Karpas-422 (cell line): ENCODE data around the gene RNF126. TPM values are rescaled to one million over a fixed set of nuclear protein-coding genes. Genes with fewer than 3 reads are reported as not detected.

Source experiments
- DNase-seq: peaks from one replicate; pipeline ENCODE4 v3.0.0-alpha.2; 2015
- H2AFZ ChIP-seq: fragments of 200-600 bp; sonication (generic); 2 replicates; pipeline ENCODE4 v1.6.1; 2014; ENCODE audit warnings: antibody characterized with exemption, low read length, mixed read lengths
- H3K27ac ChIP-seq: fragments of 200-600 bp; sonication (generic); 2 replicates; pipeline ENCODE4 v1.5.1; 2014; ENCODE audit warnings: mild to moderate bottlenecking, low read length, moderate library complexity
- H3K27me3 ChIP-seq: fragments of 200-600 bp; sonication (generic); 2 replicates; pipeline ENCODE4 v1.6.1; 2014; ENCODE audit warnings: low read length, mixed read lengths
- H3K36me3 ChIP-seq: fragments of 200-600 bp; sonication (generic); 2 replicates; pipeline ENCODE4 v1.6.1; 2014; ENCODE audit warnings: low read length, mixed read lengths; ENCODE audit not compliant: insufficient read depth
- H3K4me1 ChIP-seq: fragments of 200-600 bp; sonication (generic); 2 replicates; pipeline ENCODE4 v1.6.1; 2014; ENCODE audit warnings: mild to moderate bottlenecking, low read length, mixed read lengths
- H3K4me2 ChIP-seq: fragments of 200-600 bp; sonication (generic); 2 replicates; pipeline ENCODE4 v1.6.1; 2014; ENCODE audit warnings: low read length, low read depth, mild to moderate bottlenecking; ENCODE audit not compliant: poor library complexity, severe bottlenecking
- H3K4me3 ChIP-seq: fragments of 200-600 bp; sonication (generic); 2 replicates; pipeline ENCODE4 v1.5.1; 2014; ENCODE audit warnings: mild to moderate bottlenecking, antibody characterized with exemption, low read length, mixed read lengths
- H3K79me2 ChIP-seq: fragments of 200-600 bp; sonication (generic); 2 replicates; pipeline ENCODE4 v1.6.1; 2014; ENCODE audit warnings: mild to moderate bottlenecking, low read length, mixed read lengths
- H3K9ac ChIP-seq: fragments of 200-600 bp; sonication (generic); 2 replicates; pipeline ENCODE4 v1.6.0; 2014; ENCODE audit warnings: low read length
- H3K9me2 ChIP-seq: fragments of 200-600 bp; sonication (generic), shearing (Covaris generic); replicated peaks from 2 replicates; pipeline ENCODE4 v1.6.0; 2014; ENCODE audit warnings: mild to moderate bottlenecking, low read length, moderate library complexity; ENCODE audit not compliant: insufficient read depth
- H3K9me3 ChIP-seq: fragments of 300-700, 200-600 bp; sonication (generic); 2 replicates; pipeline ENCODE4 v1.6.1; 2014; ENCODE audit warnings: low read length, mixed read lengths
- H4K20me1 ChIP-seq: fragments of 200-600 bp; sonication (generic); 2 replicates; pipeline ENCODE4 v1.6.1; 2014; ENCODE audit warnings: mild to moderate bottlenecking, antibody characterized with exemption, low read length, low read depth; ENCODE audit not compliant: insufficient read depth
- total RNA-seq: library from RNA; depleted of rRNA; stranded (reverse); fragments of >200 nt; shearing (Covaris generic); gene quantifications from 2 replicates; pipeline ENCODE4 v1.2.3, GENCODE V29; 2014; ENCODE audit warnings: low replicate concordance

Gene RNF126
- total RNA-seq, 1 experiment from 2014 or later, result 36.5 TPM

DNA sequence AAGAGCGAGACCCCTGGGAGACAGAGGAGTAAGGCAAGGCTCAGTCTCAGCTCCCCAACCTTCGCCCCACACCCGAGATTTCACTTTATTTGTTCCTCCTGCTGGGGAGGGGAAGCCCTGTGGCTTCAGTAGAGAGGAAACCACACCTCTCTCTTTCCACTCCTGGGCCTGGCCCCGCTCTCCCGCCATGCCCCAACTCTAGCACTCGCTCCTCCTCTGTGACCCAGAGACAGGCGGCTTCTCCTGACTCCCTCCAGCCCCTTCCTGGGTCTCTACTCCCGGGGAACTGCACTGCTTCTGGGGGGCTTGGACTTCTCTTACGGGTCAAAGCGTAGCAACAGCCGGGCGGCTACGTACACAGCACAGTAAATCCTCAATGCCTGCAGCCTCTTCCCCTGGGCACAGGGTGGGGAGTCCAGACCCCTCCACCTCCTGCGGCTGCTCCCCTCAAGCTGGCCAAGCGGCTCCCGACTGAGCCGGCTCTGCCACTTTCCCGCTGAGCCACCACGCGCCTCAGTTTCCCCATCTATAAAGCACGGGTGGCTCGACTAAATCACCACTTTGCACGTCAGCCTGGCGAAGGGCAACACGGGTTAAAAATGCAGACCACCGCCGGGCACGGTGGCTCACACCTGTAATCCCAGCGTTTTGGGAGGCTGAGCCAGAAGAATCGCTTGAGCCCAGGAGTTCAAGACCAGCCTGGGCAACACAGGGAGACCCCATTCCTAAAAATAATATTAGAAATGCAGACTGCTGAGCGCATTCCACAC lies 1.4 kb downstream of the RNF126 start:
- Histone ChIP-seq H3K36me3 (peaks cover 7% of the 10 kb centered on the region; the same call in 1 of the 2 replicates), H3K9me3 (no peaks in the 10 kb centered on the region), H3K27me3 (no peaks in the 10 kb centered on the region), H3K27ac (peak overlapping the region; percentile 74; the same call in 1 of the 2 replicates), H3K4me2 (peak overlapping the region; percentile 88), H3K9me2 (no peaks in the 10 kb centered on the region), H3K4me3 (peak overlapping the region; percentile 82), H3K9ac (peak overlapping the region; percentile 100), H2AFZ (no peak overlapping the region), H4K20me1 (peaks cover 57% of the 10 kb centered on the region), H3K79me2 (peaks cover 63% of the 10 kb centered on the region), H3K4me1 (peaks cover 26% of the 10 kb centered on the region)
- DNase-seq, result peak; percentile 66

- H3K4me1 ChIP-seq, result peaks cover 26% of the 10 kb centered on the region
- no peaks in the 10 kb centered on the region for H3K9me2 ChIP-seq
- no peak overlapping the region for H3K27ac ChIP-seq
- H3K36me3 ChIP-seq, result peaks cover 8% of the 10 kb centered on the region; the same call in 1 of the 2 replicates
- H3K9ac ChIP-seq, result peak overlapping the region; percentile 100
- no peak for DNase-seq
- H2AFZ ChIP-seq, result no peak overlapping the region
- peak overlapping the region; percentile 82 for H3K4me3 ChIP-seq
- peak overlapping the region; percentile 88 for H3K4me2 ChIP-seq
- peaks cover 70% of the 10 kb centered on the region for H3K79me2 ChIP-seq
- H3K27me3 ChIP-seq, result no peaks in the 10 kb centered on the region
- peaks cover 63% of the 10 kb centered on the region for H4K20me1 ChIP-seq
- H3K9me3 ChIP-seq, result no peaks in the 10 kb centered on the region
Observed at GRCh38 chr19:660793-661426, 2.1 kb downstream of the RNF126 start.

DNA sequence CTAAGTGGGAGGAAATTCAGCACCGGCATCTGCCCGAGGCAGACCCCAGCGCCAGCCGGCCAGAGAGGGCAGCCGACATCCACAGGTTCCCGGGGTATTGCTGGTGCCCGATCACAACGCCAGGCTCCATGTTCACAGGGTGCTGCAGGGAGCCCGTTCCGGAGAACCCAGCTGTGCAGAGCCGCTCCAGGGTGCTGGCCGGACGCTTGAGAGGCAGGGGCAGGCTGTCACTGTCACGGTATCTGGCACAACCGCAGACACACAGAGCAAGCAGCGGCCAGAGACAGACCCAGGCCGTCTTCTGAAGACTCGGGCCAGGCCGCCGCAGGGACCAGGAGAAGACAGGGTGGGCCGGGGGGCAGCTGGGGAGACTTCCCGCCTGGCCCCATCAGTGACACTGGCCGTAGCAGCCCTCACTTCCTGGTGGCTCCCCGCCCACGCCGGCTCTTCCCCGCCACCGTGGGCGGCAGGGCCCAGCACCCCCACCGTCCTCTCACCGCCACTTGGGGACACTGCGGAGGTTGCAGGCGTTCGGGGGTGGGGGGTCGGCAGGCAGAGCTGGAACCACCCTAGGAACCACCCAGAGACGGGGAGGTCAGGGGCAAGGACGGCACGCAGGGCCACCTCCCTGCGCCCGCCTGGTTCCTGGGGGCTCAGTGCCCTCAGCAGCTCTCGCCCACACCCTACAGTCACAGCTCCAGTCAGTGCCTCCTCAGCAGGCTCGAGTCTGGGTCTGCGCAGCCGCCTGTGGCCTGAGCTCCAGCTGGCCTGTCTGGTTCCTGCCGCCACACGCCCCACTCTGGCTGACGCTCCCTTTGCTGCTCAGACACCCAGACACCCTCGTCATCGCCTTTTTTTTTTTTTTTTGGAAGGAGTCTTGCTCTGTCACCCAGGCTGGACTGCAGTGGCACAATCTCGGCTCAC lies 3.8 kb downstream of the RNF126 start:
- Histone ChIP-seq H3K9ac (no peak overlapping the region), H2AFZ (no peak overlapping the region), H3K4me3 (no peak overlapping the region), H3K4me2 (no peak overlapping the region), H3K9me2 (no peaks in the 10 kb centered on the region), H3K27me3 (no peaks in the 10 kb centered on the region), H4K20me1 (peaks cover 74% of the 10 kb centered on the region), H3K36me3 (peaks cover 16% of the 10 kb centered on the region), H3K9me3 (no peaks in the 10 kb centered on the region), H3K79me2 (peaks cover 85% of the 10 kb centered on the region), H3K4me1 (peaks cover 23% of the 10 kb centered on the region), H3K27ac (no peak overlapping the region)
- no peak for DNase-seq

GRCh38 chr19:658059-658839 lies 4.8 kb downstream of the RNF126 start:
- Histone ChIP-seq H3K9ac (no peak overlapping the region), H4K20me1 (peaks cover 84% of the 10 kb centered on the region), H3K27ac (no peak overlapping the region), H2AFZ (no peak overlapping the region), H3K9me3 (no peaks in the 10 kb centered on the region), H3K4me1 (peaks cover 15% of the 10 kb centered on the region), H3K36me3 (peaks cover 24% of the 10 kb centered on the region), H3K4me3 (no peak overlapping the region), H3K9me2 (no peaks in the 10 kb centered on the region), H3K27me3 (no peaks in the 10 kb centered on the region), H3K79me2 (peaks cover 94% of the 10 kb centered on the region), H3K4me2 (no peak overlapping the region)
- DNase-seq, result no peak

GRCh38 chr19:657611-658010 lies 5.4 kb downstream of the RNF126 start:
- H3K4me3 ChIP-seq, result no peak overlapping the region
- peaks cover 96% of the 10 kb centered on the region for H3K79me2 ChIP-seq
- H3K9me3 ChIP-seq, result no peaks in the 10 kb centered on the region
- no peak for DNase-seq
- H3K36me3 ChIP-seq, result peaks cover 24% of the 10 kb centered on the region
- H3K4me1 ChIP-seq, result peaks cover 15% of the 10 kb centered on the region
- H3K27ac ChIP-seq, result no peak overlapping the region
- no peak overlapping the region for H2AFZ ChIP-seq
- H3K9me2 ChIP-seq, result no peaks in the 10 kb centered on the region
- H3K27me3 ChIP-seq, result no peaks in the 10 kb centered on the region
- H3K9ac ChIP-seq, result no peak overlapping the region
- H3K4me2 ChIP-seq, result no peak overlapping the region
- H4K20me1 ChIP-seq, result peaks cover 85% of the 10 kb centered on the region

GRCh38 chr19:656751-657559 lies 6.1 kb downstream of the RNF126 start:
- no peak overlapping the region for H3K27ac ChIP-seq
- H3K79me2 ChIP-seq, result peaks cover 94% of the 10 kb centered on the region
- no peaks in the 10 kb centered on the region for H3K27me3 ChIP-seq
- peaks cover 81% of the 10 kb centered on the region for H4K20me1 ChIP-seq
- H3K9me3 ChIP-seq, result no peaks in the 10 kb centered on the region
- H3K4me2 ChIP-seq, result no peak overlapping the region
- peaks cover 23% of the 10 kb centered on the region for H3K36me3 ChIP-seq
- H3K9ac ChIP-seq, result no peak overlapping the region
- no peak for DNase-seq
- no peak overlapping the region for H3K4me3 ChIP-seq
- no peak overlapping the region for H2AFZ ChIP-seq
- H3K4me1 ChIP-seq, result peaks cover 15% of the 10 kb centered on the region
- H3K9me2 ChIP-seq, result no peaks in the 10 kb centered on the region

DNA sequence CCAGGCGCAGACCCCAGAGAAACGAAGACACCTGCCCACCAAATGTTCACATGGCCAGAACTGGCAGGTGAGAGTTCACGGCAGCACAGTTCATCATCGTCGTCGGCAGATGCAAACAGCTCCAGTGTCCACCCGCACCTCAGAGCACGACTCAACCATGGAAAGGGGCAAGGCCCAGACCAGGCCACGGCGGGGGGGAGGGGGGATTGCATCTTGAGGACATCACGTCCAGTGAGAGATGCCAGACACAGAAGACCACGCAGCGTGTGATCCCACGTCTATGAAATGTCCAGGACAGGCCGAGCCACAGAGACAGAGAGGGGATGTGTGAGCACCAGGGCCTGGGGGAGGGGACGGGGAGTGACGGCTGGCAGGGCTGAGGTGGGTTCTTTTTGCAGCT lies 7.3 kb downstream of the RNF126 start:
- no peak overlapping the region for H3K27ac ChIP-seq
- H3K79me2 ChIP-seq, result peaks cover 85% of the 10 kb centered on the region
- H2AFZ ChIP-seq, result no peak overlapping the region
- no peak for DNase-seq
- H3K4me3 ChIP-seq, result no peak overlapping the region
- H3K9me2 ChIP-seq, result no peaks in the 10 kb centered on the region
- H3K9ac ChIP-seq, result no peak overlapping the region
- H3K9me3 ChIP-seq, result no peaks in the 10 kb centered on the region
- peaks cover 20% of the 10 kb centered on the region for H3K36me3 ChIP-seq
- no peaks in the 10 kb centered on the region for H3K27me3 ChIP-seq
- H3K4me2 ChIP-seq, result no peak overlapping the region
- H3K4me1 ChIP-seq, result peaks cover 6% of the 10 kb centered on the region
- peaks cover 69% of the 10 kb centered on the region for H4K20me1 ChIP-seq
